Bronchial smooth muscle cell (primary cell): ENCODE measurements around the gene NOG. TPM values are rescaled to one million over a fixed set of nuclear protein-coding genes. Genes with fewer than 3 reads are reported as not detected.

ENCODE experiments used
- total RNA-seq: library from RNA; depleted of rRNA; stranded (reverse); fragments of >200 nt; gene quantifications from 2 replicates; pipeline ENCODE4 v1.2.1, GENCODE V29; 2014

The NOG gene
- total RNA-seq = under 0.01 TPM in 1 of 2 replicates, not detected in the other

DNA sequence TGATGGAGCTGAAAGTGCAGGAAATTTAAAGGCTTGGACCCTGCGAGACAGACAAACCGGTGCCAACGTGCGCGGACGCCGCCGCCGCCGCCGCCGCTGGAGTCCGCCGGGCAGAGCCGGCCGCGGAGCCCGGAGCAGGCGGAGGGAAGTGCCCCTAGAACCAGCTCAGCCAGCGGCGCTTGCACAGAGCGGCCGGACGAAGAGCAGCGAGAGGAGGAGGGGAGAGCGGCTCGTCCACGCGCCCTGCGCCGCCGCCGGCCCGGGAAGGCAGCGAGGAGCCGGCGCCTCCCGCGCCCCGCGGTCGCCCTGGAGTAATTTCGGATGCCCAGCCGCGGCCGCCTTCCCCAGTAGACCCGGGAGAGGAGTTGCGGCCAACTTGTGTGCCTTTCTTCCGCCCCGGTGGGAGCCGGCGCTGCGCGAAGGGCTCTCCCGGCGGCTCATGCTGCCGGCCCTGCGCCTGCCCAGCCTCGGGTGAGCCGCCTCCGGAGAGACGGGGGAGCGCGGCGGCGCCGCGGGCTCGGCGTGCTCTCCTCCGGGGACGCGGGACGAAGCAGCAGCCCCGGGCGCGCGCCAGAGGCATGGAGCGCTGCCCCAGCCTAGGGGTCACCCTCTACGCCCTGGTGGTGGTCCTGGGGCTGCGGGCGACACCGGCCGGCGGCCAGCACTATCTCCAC is at the start of gene NOG:
TSS of gene NOG (plus strand) at position 54 of the 674 bp plus-strand sequence. CDS start at position 579, 525 bp downstream.

Other genes starting within 250 kb of the NOG start
- 0.32 and 0.60 TPM in 2 replicates for gene C17orf67, start 240.2 kb downstream of the NOG start, total RNA-seq
- gene DGKE, start 240.5 kb downstream of the NOG start, total RNA-seq = 2.3 and 3.0 TPM in 2 replicates